22Rv1 (cell line): ENCODE measurements around the gene CDH18.

Source experiments
- CTCF ChIP-seq: fragments of 450-650 bp; IDR thresholded peaks from 2 replicates; pipeline ENCODE4 v1.5.1; 2017; ENCODE audit warnings: mild to moderate bottlenecking
- ZFX ChIP-seq: fragments of 450-650 bp; IDR thresholded peaks from 2 replicates; pipeline ENCODE4 v1.6.1; 2017; ENCODE audit warnings: antibody characterized with exemption, borderline replicate concordance

GRCh38 chr5:19694949-19695611, 292.9 kb downstream of the CDH18 start:
- TF ChIP-seq CTCF (no peak), ZFX (no peak)
